ENCODE results near the gene LCLAT1.

- TF ChIP-seq CTCF (IDR thresholded peaks at IDR 0.05): no peak
- no peak for TF ChIP-seq POLR2AphosphoS5 (IDR thresholded peaks at IDR 0.05; ENCODE audit: low read depth, low read length)
- no peak for TF ChIP-seq SIN3A (IDR thresholded peaks at IDR 0.05; ENCODE audit: borderline replicate concordance, insufficient read depth, low read depth, low read length)
Measured at GRCh38 chr2:30639836-30640235, 192.8 kb downstream of the LCLAT1 start.
